GM06990 (cell line): ENCODE measurements around the gene ISY1.
"Not testable (repeated sequence)": the region's sequence is repeated elsewhere in the genome, so short reads cannot be mapped to it uniquely, and the experiment has no call there.

ENCODE experiments used
- DNase-seq: peaks from one replicate; pipeline ENCODE4 v3.0.0-alpha.2; 2011; ENCODE audit not compliant: insufficient read length; ENCODE audit errors: extremely low read depth
- H3K27me3 ChIP-seq: replicated peaks from 2 replicates; pipeline ENCODE4 v1.6.0; 2011; ENCODE audit warnings: low read length; ENCODE audit not compliant: control insufficient read depth, insufficient read depth
- H3K36me3 ChIP-seq: 2 replicates; pipeline ENCODE4 v1.5.1; 2011; ENCODE audit warnings: low read length; ENCODE audit not compliant: control insufficient read depth, insufficient read depth
- H3K4me3 ChIP-seq: replicated peaks from 2 replicates; pipeline ENCODE4 v1.5.1; 2011; ENCODE audit warnings: low read depth, mild to moderate bottlenecking, control low read depth, low read length
- TF ChIP-seq, protein P1 (sequence below): IDR thresholded peaks from 2 replicates; pipeline ENCODE4 v1.5.1; 2011; ENCODE audit warnings: low read length, control low read depth, mild to moderate bottlenecking, inconsistent platforms; ENCODE audit not compliant: insufficient read depth, poor library complexity, severe bottlenecking

ISY1 gene

DNA sequence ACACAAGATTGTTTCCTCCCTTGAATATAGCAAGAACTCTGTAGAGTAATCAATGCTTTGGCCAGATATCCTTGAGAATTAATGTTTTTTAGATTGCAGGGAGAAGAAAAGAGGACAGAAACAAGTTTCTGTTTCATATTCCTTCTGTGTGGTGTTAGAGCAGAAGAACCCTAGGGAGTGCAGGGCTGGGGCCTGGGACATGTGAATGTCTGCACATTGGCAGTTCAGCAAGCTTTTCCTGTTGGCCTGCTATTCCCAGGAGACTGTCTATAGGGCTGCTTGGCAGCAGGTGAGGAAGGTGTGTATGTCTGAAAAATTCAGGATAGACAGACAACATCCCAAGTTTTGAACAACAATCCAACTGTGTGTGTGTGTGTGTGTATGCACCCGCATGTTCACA, 36.5 kb upstream of the ISY1 start:
- no peak for DNase-seq
- H3K36me3 ChIP-seq = no peaks in the 10 kb centered on the region
- H3K4me3 ChIP-seq = no peak overlapping the region
- TF ChIP-seq, protein P1, sequence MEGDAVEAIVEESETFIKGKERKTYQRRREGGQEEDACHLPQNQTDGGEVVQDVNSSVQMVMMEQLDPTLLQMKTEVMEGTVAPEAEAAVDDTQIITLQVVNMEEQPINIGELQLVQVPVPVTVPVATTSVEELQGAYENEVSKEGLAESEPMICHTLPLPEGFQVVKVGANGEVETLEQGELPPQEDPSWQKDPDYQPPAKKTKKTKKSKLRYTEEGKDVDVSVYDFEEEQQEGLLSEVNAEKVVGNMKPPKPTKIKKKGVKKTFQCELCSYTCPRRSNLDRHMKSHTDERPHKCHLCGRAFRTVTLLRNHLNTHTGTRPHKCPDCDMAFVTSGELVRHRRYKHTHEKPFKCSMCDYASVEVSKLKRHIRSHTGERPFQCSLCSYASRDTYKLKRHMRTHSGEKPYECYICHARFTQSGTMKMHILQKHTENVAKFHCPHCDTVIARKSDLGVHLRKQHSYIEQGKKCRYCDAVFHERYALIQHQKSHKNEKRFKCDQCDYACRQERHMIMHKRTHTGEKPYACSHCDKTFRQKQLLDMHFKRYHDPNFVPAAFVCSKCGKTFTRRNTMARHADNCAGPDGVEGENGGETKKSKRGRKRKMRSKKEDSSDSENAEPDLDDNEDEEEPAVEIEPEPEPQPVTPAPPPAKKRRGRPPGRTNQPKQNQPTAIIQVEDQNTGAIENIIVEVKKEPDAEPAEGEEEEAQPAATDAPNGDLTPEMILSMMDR = no peak
- no peaks in the 10 kb centered on the region for H3K27me3 ChIP-seq

DNA sequence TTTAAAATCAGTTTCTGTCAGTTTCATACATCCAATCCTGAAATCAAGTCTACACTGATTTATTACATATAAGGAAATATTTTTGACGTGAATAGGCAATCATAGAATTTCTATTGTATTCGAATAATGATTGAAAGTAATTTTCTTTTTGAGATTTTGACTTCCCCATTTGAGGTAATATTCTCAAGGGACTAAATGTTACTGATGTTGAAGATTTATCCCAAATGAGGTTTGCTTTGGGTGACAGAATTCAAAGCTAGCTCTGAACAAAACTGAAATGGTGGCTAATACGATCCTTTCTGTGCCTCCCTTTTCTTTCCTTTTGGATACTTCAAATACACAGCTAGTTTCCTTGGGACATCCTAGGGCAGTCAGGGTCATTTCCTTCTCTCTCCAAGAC, 35.7 kb upstream of the ISY1 start:
- Histone ChIP-seq H3K4me3 (no peak overlapping the region), H3K36me3 (no peaks in the 10 kb centered on the region), H3K27me3 (no peaks in the 10 kb centered on the region)
- DNase-seq = no peak
- TF ChIP-seq, protein P1 = no peak

DNA sequence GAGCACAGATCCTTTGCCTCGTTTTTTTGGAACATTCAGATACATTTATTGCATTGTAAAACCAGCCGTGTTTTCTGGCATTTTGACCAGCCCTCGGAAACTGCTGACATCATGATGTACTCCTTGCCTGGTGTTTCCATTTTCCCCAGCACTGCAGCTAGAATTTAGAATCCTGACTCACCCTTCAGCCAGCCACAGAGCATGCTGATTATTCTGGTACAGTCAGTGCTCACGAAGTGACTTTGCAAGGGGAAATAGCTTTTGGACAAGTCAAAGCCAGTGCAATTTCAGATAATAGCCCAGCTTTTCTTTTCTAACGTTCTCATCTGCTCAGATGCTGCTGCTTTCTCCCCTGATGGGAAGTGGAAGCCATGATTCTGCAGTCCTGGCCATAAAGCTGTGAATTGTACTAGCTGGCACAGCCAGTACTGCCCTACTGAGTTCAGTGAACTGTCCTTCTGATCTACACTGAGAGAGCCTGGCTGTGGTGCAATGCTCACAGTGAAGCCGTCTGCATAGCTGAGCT, 34.9 kb upstream of the ISY1 start:
- Histone ChIP-seq H3K27me3 (no peaks in the 10 kb centered on the region), H3K4me3 (no peak overlapping the region), H3K36me3 (no peaks in the 10 kb centered on the region)
- TF ChIP-seq, protein P1 = no peak
- DNase-seq = no peak

DNA sequence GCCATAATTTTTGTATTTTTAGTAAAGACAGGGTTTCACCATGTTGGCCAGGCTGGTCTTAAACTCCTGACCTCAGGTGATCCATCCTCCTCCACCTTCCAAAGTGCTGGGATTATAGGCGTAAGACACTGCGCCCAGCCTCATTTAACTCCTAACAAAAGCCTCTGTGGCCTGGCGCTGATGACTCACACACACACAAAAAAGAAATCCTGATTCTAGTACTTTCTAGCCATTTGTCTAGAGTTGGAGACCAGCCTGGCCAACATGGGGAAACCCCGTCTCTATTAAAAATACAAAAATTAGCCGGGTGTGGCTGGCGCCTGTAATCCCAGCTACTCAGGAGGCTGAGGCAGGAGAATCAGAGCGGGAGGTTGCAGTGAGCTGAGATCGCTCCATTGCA, 28.9 kb upstream of the ISY1 start:
- H3K36me3 ChIP-seq, DNase-seq, H3K4me3 ChIP-seq: not testable (repeated sequence)

DNA sequence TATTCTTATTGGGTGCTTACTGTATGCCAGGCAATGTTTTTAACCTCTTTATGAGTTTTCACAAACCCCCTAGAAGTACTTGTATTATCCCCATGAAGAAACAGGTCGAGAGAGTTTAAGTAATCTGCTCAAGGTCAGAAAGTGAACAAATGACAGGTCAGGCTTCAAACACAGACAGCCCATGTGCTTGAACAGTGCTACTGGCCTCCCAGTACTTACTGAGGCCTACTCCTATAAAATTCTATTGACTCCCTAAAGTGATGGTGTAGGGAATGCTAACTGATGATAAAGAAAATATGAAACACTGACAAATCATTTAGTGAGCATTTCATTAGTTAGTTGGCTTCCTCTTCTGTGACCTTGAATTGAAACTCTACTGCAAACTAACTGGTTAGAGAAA, 27.0 kb upstream of the ISY1 start:
- H3K27me3 ChIP-seq = no peaks in the 10 kb centered on the region
- TF ChIP-seq, protein P1 = no peak
- H3K36me3 ChIP-seq = no peaks in the 10 kb centered on the region
- H3K4me3 ChIP-seq = no peak overlapping the region
- no peak for DNase-seq

More for the DNA sequence above, 28.9 kb upstream of the ISY1 start:
- H3K27me3 ChIP-seq = not testable (repeated sequence)

DNA sequence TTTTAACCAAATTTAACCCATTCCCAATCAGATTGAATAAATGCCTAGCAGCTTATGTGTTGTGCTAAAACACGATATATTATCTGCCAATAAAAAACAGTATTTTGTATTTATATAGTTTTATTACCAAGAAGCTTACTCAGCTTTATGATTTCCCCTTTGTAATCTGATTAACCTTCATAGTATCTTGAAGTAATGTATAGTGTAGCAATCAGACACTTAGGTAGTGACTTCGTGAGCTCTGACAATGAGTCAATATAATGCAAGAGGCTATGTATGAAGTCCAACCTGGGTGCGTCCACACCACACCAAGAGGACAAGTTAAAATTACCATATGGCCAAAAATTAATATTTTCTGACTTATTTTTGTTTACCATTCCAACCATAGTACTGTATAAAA, 24.9 kb upstream of the ISY1 start:
- Histone ChIP-seq H3K27me3 (no peaks in the 10 kb centered on the region), H3K36me3 (no peaks in the 10 kb centered on the region), H3K4me3 (no peak overlapping the region)
- TF ChIP-seq, protein P1 = no peak
- DNase-seq = no peak

DNA sequence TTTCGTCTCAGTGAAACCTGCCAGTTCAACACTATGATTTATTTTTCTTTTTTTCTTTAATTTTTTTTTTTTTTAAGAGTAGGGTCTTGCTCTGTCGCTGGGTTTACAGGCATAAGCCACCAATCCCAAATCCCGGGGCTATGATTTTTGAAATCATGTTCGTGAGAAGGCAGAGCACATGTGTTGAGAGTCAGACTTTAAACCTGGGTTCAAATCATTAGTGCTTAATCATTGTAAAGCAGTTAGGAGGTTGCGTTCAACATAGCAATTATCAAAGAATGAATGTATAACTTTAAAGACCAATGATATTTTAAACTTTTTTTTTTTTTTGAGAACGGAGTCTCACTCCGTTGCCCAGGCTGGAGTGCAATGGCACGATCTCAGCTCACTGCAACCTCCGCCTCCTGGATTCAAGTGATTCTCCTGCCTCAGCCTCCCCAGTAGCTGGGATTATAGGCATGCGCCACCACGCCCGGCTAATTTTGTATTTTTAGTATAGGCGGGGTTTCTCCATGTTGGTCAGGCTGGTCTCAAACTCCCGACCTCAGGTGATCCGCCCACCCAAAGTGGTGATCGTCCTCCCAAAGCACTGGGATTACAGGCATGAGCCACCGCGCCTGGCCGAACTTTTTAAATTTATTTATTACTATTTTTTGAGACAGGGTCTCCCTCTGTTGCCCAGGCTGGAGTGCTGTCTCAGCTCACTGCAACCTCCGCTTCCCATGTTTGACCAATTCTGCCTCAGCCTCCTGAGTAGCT, 24.1 kb upstream of the ISY1 start:
- not testable (repeated sequence) for H3K27me3 ChIP-seq, H3K36me3 ChIP-seq, DNase-seq
- H3K4me3 ChIP-seq = peak overlapping the region; percentile 100
